Measurements from ENCODE around the gene TTC12.

Gene TTC12

DNA sequence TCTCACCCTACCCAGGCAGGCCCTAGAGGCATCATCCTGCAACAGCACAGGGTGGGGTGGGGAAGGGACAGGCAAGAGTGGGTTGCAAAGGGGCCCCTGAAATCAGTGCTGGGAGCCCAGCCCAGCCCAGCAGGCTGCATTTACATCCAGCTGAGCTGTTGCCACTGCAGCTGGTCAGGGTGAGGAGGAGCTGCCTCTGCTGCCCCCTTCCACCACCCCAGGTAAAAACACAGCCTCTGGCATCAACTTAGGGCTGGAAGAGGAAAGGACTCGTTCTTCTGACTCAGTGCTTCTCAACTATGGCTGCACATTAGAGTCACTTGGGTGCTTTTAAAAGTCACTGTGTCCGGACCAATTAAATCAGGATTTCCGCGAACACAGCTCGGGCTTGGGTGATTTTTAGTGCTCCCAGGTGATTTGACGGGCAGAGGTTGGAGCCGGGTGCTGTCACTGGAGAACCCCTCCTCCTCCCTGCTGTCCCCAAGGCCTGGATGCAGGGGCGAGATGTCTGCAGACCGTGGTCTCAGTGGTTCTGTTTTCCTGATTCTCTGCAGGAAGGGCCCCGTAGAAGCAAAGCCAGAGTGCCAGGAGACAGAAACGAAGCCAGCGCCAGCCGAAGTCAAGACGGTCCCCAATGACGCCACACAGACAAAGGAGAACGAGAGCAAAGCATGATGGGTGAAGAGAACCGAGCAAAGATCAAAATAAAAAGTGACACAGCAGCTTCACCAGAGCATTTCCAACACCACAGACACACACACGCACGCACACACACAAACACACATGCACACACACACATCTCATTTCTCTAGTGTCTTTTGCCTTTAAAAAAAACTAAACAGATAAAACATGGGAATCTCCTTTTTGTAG lies 39.4 kb upstream of the TTC12 start:
- Histone ChIP-seq H3K4me3 (ENCODE audit: low read length) (no peak overlapping the region), H3K9ac (ENCODE audit: low read length) (no peak overlapping the region), H3K9me3 (ENCODE audit: control insufficient read depth, low read length) (no peaks in the 10 kb centered on the region), H3K27me3 (ENCODE audit: control insufficient read depth, insufficient read depth, low read length) (no peaks in the 10 kb centered on the region), H3K4me1 (ENCODE audit: control insufficient read depth, insufficient read depth, low read length) (no peaks in the 10 kb centered on the region), H3K36me3 (ENCODE audit: control insufficient read depth, insufficient read depth, low read length) (no peaks in the 10 kb centered on the region)

- no peaks in the 10 kb centered on the region for H3K4me1 ChIP-seq (ENCODE audit: control insufficient read depth, insufficient read depth, low read length)
- H3K9ac ChIP-seq (ENCODE audit: low read length), result no peak overlapping the region
- H3K36me3 ChIP-seq (ENCODE audit: control insufficient read depth, insufficient read depth, low read length), result no peaks in the 10 kb centered on the region
- H3K4me3 ChIP-seq (ENCODE audit: low read length), result no peak overlapping the region
- H3K27me3 ChIP-seq (ENCODE audit: control insufficient read depth, insufficient read depth, low read length), result no peaks in the 10 kb centered on the region
- no peaks in the 10 kb centered on the region for H3K9me3 ChIP-seq (ENCODE audit: control insufficient read depth, low read length)
Observed at GRCh38 chr11:113275602-113276001, 38.8 kb upstream of the TTC12 start.

GRCh38 chr11:113276466-113276865 lies 37.9 kb upstream of the TTC12 start:
- Histone ChIP-seq H3K4me3 (ENCODE audit: low read length) (no peak overlapping the region), H3K36me3 (ENCODE audit: control insufficient read depth, insufficient read depth, low read length) (no peaks in the 10 kb centered on the region), H3K9me3 (ENCODE audit: control insufficient read depth, low read length) (no peaks in the 10 kb centered on the region), H3K9ac (ENCODE audit: low read length) (no peak overlapping the region), H3K27me3 (ENCODE audit: control insufficient read depth, insufficient read depth, low read length) (no peaks in the 10 kb centered on the region), H3K4me1 (ENCODE audit: control insufficient read depth, insufficient read depth, low read length) (no peaks in the 10 kb centered on the region)

GRCh38 chr11:113277907-113278306 lies 36.5 kb upstream of the TTC12 start:
- Histone ChIP-seq H3K9me3 (ENCODE audit: control insufficient read depth, low read length) (no peaks in the 10 kb centered on the region), H3K4me3 (ENCODE audit: low read length) (no peak overlapping the region), H3K27me3 (ENCODE audit: control insufficient read depth, insufficient read depth, low read length) (no peaks in the 10 kb centered on the region), H3K4me1 (ENCODE audit: control insufficient read depth, insufficient read depth, low read length) (no peaks in the 10 kb centered on the region), H3K36me3 (ENCODE audit: control insufficient read depth, insufficient read depth, low read length) (no peaks in the 10 kb centered on the region), H3K9ac (ENCODE audit: low read length) (no peak overlapping the region)

DNA sequence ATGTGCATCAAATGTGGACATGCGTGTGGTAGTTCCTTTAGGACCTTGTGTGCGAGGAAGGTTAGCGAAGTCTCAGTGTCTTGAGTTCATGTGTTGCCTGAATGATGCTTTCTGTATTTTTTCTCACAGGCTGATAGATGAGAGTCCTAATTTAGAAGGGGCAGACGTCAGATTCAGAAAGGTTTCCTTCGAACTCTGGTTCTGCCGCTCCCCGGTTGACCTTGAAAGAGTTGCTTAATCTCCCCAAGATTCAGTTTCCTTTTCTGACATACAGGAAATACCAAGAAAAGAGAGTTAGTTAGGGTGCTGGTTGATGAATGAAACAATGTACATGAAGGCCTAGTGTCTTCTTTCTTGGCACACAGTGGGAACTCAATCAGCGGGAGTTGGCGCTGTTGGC lies 35.9 kb upstream of the TTC12 start:
- H3K27me3 ChIP-seq (ENCODE audit: control insufficient read depth, insufficient read depth, low read length), result no peaks in the 10 kb centered on the region
- no peaks in the 10 kb centered on the region for H3K36me3 ChIP-seq (ENCODE audit: control insufficient read depth, insufficient read depth, low read length)
- H3K4me3 ChIP-seq (ENCODE audit: low read length), result no peak overlapping the region
- H3K9ac ChIP-seq (ENCODE audit: low read length), result no peak overlapping the region
- H3K9me3 ChIP-seq (ENCODE audit: control insufficient read depth, low read length), result no peaks in the 10 kb centered on the region
- no peaks in the 10 kb centered on the region for H3K4me1 ChIP-seq (ENCODE audit: control insufficient read depth, insufficient read depth, low read length)

DNA sequence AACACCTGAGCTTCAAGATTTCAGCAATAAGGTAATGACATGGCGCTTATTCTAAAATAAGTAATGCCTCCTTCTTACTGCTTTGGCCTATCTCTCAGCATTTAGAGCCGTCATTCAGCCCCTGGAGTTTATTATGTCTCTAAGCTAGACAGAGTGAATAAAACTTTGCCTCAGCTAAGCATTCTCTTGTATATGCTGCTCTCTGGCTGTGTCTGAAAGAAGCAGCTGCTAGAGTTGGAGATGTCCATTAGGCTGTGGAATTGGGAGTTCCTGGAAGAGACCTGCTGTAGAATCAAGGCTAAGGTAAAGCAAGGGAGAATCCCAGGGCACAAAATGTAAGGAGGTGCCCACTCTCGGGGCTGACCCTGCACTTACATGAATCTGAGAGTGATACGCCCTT lies 35.5 kb upstream of the TTC12 start:
- H3K36me3 ChIP-seq (ENCODE audit: control insufficient read depth, insufficient read depth, low read length), result no peaks in the 10 kb centered on the region
- H3K9ac ChIP-seq (ENCODE audit: low read length), result no peak overlapping the region
- no peaks in the 10 kb centered on the region for H3K9me3 ChIP-seq (ENCODE audit: control insufficient read depth, low read length)
- H3K27me3 ChIP-seq (ENCODE audit: control insufficient read depth, insufficient read depth, low read length), result no peaks in the 10 kb centered on the region
- H3K4me1 ChIP-seq (ENCODE audit: control insufficient read depth, insufficient read depth, low read length), result no peaks in the 10 kb centered on the region
- H3K4me3 ChIP-seq (ENCODE audit: low read length), result no peak overlapping the region

DNA sequence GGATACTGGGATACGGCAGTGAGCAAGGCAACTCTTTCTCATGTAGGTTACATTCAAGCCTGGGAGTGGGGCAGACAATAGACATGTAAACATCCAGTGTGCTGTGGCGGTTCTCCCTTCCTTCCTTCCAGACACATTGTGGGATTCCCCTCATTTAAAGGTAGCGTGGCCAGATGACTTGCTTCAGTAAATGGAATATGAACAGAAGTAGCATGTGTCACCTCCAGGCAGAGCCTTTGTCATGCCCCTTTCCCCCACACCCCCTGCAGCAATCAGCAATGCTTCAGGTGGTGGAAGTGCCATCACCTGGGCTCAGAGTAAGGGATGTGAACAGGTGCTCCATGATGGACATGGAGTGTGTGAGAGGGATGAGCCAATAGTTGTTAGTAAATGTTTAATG lies 34.8 kb upstream of the TTC12 start:
- Histone ChIP-seq H3K36me3 (ENCODE audit: control insufficient read depth, insufficient read depth, low read length) (no peaks in the 10 kb centered on the region), H3K4me3 (ENCODE audit: low read length) (no peak overlapping the region), H3K9ac (ENCODE audit: low read length) (no peak overlapping the region), H3K4me1 (ENCODE audit: control insufficient read depth, insufficient read depth, low read length) (no peaks in the 10 kb centered on the region), H3K27me3 (ENCODE audit: control insufficient read depth, insufficient read depth, low read length) (no peaks in the 10 kb centered on the region), H3K9me3 (ENCODE audit: control insufficient read depth, low read length) (no peaks in the 10 kb centered on the region)

DNA sequence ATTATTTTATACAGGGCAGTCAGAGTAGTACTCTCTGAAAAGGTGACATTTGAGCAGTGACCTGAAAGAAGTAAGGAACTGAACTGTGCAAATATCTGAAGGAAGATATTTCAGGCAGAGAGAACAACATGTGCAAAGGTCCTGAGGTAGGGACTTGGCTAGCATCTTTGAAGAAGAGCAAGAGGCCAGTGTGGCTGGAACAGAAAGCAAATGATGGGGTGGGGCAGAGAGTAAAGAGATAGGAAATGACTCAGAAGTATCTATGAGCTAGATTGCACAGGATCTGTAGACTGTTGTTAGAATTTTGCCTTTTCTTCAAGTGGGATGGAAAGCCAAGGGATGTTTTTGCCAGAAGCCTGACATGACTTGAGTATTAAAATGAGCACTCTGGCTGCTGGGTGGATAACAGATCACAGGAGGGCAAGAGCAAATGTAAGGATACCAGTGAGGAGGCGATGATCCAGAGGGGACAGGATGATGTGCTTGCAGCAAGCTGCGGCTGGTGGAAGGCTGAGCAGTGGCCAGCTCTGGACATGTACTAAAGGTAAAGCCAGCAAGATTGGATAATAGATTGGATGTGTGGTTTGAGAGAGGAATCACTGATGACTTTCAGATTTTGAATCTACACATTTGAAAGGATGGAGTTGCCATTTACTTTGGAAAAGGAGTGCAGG lies 33.2 kb upstream of the TTC12 start:
- no peak overlapping the region for H3K9ac ChIP-seq (ENCODE audit: low read length)
- no peaks in the 10 kb centered on the region for H3K36me3 ChIP-seq (ENCODE audit: control insufficient read depth, insufficient read depth, low read length)
- no peaks in the 10 kb centered on the region for H3K4me1 ChIP-seq (ENCODE audit: control insufficient read depth, insufficient read depth, low read length)
- no peaks in the 10 kb centered on the region for H3K27me3 ChIP-seq (ENCODE audit: control insufficient read depth, insufficient read depth, low read length)
- H3K4me3 ChIP-seq (ENCODE audit: low read length), result no peak overlapping the region
- H3K9me3 ChIP-seq (ENCODE audit: control insufficient read depth, low read length), result no peaks in the 10 kb centered on the region

- H3K27me3 ChIP-seq (ENCODE audit: control insufficient read depth, insufficient read depth, low read length), result no peaks in the 10 kb centered on the region
- no peak overlapping the region for H3K4me3 ChIP-seq (ENCODE audit: low read length)
- H3K4me1 ChIP-seq (ENCODE audit: control insufficient read depth, insufficient read depth, low read length), result no peaks in the 10 kb centered on the region
- no peaks in the 10 kb centered on the region for H3K36me3 ChIP-seq (ENCODE audit: control insufficient read depth, insufficient read depth, low read length)
- H3K9me3 ChIP-seq (ENCODE audit: control insufficient read depth, low read length), result no peaks in the 10 kb centered on the region
- H3K9ac ChIP-seq (ENCODE audit: low read length), result no peak overlapping the region
Observed at GRCh38 chr11:113282898-113283437, 31.4 kb upstream of the TTC12 start.

GRCh38 chr11:113283881-113284280 lies 30.5 kb upstream of the TTC12 start:
- Histone ChIP-seq H3K36me3 (ENCODE audit: control insufficient read depth, insufficient read depth, low read length) (no peaks in the 10 kb centered on the region), H3K9ac (ENCODE audit: low read length) (no peak overlapping the region), H3K9me3 (ENCODE audit: control insufficient read depth, low read length) (no peaks in the 10 kb centered on the region), H3K4me3 (ENCODE audit: low read length) (no peak overlapping the region), H3K4me1 (ENCODE audit: control insufficient read depth, insufficient read depth, low read length) (no peaks in the 10 kb centered on the region), H3K27me3 (ENCODE audit: control insufficient read depth, insufficient read depth, low read length) (no peaks in the 10 kb centered on the region)

DNA sequence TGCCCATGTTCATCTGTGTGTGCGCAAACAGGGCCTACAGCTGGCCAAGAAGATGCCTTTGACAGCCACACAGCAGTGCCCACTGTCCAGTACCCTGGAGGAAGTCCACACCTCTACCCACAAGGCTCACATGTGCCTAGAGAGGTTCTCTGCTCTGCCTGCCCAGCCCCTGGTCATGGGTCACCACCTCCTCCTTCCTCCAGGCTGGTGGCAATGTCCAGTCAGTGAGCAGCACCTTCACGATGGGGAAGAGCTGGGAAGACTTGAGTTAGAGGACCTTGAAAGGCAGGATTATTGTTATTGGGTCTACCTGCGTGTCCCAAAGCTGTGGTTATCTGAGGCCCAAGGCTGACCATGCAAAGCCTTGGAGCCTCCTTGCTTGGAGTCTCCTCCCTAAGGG lies 28.4 kb upstream of the TTC12 start:
- H3K9me3 ChIP-seq (ENCODE audit: control insufficient read depth, low read length), result no peaks in the 10 kb centered on the region
- no peaks in the 10 kb centered on the region for H3K36me3 ChIP-seq (ENCODE audit: control insufficient read depth, insufficient read depth, low read length)
- no peaks in the 10 kb centered on the region for H3K4me1 ChIP-seq (ENCODE audit: control insufficient read depth, insufficient read depth, low read length)
- no peaks in the 10 kb centered on the region for H3K27me3 ChIP-seq (ENCODE audit: control insufficient read depth, insufficient read depth, low read length)
- no peak overlapping the region for H3K4me3 ChIP-seq (ENCODE audit: low read length)
- H3K9ac ChIP-seq (ENCODE audit: low read length), result no peak overlapping the region
